NCI-H2171 (cell line): ENCODE results near the gene NLE1.
"Not testable (repeated sequence)": the region's sequence is repeated elsewhere in the genome, so short reads cannot be mapped to it uniquely, and the experiment has no call there.

Experiments
- DNase-seq: peaks from one replicate; lab custom pipeline; 2025; lab: John Stamatoyannopoulos, UW

NLE1 gene

GRCh38 chr17:35127751-35128514 is 14.2 kb downstream of the NLE1 start:
- DNase-seq: no peak

DNA sequence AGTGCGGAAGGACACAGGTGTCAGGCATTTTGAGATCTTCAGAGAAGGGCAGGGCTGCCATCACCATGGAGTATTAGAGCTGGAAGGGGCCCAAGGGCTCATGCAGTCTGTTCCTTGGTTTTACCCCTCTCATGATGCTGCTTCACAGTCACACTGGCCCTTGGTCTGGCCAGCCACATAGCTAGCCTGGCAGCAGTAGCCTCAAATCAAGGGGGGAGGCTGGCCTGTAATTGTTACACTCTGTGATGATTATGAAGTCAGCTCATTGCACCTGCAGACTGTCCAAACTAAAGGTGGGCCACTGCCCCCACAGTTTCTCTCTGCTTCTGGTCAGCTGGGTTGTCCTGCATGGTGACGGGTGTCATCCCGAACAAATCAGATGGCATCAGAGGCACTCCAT is 20.8 kb downstream of the NLE1 start, which contains the start of gene FNDC8:
FNDC8 (plus strand) TSS at position 301 of the 400 bp plus-strand sequence; CDS start at position 380, 79 bp downstream.
- no peak for DNase-seq

DNA sequence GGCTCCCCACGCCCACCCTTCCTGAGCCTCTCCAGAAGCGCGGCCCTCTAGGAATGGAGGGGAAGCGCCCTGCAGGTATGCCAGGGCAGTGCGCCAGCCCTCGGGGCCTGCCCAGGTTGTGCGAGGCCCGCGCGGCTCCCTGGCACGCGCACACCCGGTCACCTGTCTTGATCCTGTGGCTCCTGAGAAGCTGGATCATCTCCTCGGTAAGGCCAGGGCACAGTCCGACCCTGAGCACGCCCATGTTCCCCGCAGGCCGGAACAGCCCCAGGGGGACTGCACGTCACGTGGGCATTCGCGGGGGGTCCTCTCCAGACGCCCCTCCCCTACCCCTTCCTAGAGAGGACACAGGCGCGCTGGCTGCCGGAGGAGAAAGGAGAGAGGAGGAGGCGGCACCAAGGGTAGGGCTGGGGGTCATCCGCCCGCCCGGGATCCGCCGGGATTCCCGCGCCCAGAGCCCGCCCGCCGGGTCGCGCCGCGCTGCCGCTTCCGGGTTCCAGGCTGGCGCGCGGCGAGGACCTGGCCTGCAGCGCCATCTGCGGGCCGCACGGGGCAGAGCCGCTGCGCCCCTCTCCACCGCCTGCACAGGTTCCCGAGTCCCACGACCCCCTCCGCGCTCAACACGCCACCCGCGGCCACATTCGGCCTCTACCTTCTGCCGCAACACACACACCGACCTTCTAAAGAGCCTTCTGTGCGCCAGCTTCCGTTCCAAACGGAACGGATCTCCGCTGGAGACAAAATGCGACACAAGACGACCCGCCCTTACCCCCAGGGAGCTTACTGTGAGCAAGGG is 22.5 kb downstream of the NLE1 start, which contains the start of gene RAD51D:
RAD51D (minus strand) TSS at position 491 of the 796 bp plus-strand sequence; CDS start at position 244, 247 bp downstream.
- DNase-seq: peak; percentile 81

- no peak for DNase-seq
Measured at GRCh38 chr17:35117984-35118383, 24.1 kb downstream of the NLE1 start.

DNA sequence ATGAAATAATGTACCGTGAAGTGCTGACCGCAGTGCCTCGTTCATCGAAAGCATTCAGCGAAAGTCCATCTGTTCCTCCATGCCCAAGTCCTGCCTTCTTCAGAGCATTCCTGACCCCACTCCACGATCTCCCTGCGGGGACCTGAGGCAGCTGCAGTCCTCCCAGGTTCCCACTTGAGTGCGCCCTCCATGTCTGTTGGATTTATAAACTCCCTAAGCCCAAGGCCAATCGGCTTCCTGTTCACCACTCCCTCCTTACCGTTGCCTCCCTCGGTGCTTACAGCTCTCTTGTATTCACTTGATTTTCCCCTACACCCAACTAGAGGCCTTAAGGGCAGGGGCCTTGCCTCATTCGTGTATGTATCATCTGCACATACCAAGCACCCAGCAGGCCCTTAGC is 25.3 kb downstream of the NLE1 start:
- no peak for DNase-seq

DNA sequence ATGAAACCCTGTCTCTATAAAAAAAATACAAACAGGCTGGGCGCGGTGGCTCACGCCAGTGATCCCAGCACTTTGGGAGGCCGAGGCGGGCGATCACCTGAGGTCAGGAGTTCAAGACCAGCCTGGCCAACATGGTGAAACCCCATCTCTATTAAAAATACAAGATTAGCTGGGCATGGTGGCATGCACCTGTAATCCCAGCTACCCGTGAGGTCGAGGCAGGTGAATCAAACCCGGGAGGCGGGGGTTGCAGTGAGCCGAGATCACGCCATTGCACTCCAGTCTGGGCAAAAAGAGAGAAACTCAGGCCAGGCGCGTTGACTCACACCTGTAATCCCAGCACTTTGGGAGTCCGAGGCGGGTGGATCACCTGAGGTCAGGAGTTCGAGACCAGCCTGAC is 31.3 kb downstream of the NLE1 start:
- not testable (repeated sequence) for DNase-seq

DNA sequence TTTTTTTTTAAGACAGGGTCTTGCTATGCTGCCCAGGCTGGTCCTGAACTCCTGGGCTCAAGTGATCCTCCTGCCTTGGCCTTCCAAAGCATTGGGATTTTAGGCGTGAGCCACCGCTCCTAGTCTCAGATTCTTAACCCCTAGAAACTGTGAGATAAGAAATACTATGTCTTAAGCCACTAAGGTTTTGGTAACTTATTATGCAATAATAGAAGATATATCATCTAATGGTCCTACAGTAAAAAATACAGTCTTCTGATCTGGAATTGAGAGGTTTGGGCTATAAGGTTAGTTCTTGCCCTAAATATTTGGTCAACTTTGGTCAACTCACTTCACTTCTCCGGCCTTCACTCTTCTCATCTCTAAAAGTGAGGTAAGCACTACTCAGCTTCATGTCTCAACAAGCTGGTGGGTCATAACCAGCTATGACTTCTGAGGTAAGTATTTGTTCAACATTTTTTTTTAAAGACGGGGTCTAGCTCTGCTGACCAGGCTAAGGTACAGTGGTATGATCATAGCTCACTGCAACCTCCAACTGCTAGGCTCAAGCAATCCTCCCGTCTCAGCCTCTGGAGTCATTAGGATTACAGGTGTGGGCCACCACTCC is 37.2 kb downstream of the NLE1 start:
- DNase-seq: no peak

DNA sequence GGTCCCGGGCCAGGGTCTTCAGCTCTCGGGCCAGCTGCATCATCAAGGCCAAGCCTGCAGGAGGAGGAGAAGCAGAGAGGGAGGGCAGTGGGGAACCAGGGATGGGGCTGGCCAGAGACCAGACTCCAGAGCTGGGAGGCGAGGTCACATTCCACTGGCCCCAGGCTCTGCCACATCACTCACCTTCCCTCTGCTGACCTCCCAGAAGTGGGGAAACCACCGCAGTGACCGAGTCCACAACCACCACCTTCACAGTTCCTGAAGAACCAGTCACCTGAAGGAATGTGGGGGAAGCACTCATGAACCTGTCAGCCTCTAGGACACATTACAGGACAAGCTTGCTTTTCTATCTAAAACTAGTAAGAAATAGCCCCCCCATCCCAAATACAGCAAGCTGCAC is 38.8 kb downstream of the NLE1 start:
- no peak for DNase-seq

- no peak for DNase-seq
Measured at GRCh38 chr17:35101725-35102124, 40.4 kb downstream of the NLE1 start.

- no peak for DNase-seq
Measured at GRCh38 chr17:35101036-35101435, 41.1 kb downstream of the NLE1 start.

DNA sequence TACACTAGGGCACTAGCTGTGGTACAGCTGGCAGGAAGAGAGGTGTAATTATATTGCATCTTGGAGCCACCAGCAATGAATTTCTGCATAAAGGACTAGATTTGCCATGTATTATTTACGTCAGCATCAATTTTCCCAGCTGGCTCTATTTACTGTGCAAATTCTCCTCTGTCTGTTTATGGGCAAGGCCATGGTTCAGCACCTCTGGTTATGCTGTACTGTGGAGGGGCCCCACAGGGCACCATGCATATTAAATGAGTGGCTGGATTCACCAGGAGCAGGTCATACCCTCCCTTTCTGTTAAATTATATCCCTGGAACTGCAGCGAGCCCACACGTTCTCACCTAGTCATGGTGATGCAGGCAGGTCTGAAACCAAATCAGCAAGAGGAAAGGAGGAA is 42.2 kb downstream of the NLE1 start:
- DNase-seq: no peak

DNA sequence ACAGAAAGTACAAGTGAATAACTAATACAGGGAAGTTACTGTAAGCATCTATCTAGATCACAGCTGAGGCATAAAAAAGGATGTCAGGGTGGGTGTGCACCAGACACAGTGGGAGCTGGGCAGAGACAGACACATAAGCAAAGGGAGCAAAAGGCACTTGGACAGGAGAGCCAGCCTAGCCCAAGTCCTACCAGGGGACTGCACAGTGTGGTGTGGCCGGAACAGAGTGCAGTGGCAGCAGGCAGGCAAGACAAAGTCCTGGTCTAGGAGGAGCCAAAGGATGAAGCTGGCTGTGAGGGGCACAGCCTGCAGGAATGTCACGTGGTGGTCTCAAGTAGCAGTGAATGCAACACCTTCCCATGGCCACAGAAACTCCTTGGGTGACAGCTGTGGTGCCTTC is 44.3 kb downstream of the NLE1 start:
- no peak for DNase-seq

- DNase-seq: no peak
Measured at GRCh38 chr17:35095741-35096140, 46.4 kb downstream of the NLE1 start.

GRCh38 chr17:35094902-35095301 is 47.2 kb downstream of the NLE1 start:
- DNase-seq: no peak

- not testable (repeated sequence) for DNase-seq
Measured at GRCh38 chr17:35090707-35091106, 51.4 kb downstream of the NLE1 start.

DNA sequence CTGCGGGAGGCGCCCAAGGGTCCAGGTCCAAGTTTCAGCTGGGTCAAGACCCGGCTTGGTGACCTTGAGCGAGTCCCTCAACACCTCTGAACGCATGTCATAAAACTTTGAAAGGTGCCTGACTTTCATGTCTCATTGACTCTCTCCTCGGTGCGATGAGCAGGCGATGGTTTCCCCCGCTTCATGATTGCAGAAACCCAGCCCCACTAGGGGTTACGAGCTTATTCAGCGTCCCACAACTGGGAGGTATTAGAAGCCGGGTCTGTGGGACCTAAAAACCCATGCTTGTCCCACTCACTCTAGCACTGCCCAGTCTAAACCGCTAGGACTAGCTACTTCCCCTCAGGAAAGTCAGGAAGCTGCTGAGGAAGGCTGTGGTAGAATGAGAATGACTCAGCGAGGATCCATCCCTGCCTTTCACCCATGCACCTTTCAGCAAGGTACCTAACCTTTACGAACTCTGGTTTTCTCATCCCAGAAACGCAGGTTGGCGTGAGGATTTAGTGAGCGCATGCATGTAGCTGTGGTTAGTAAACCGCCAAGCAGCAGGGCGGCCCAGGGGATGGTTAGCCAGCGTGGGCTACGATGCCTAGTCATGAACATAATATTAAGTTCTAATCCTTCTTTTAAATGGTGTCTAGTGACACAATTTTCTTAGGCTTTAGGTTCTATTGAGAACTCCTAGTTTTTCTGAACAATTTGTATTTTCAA is 52.4 kb downstream of the NLE1 start:
- no peak for DNase-seq

DNA sequence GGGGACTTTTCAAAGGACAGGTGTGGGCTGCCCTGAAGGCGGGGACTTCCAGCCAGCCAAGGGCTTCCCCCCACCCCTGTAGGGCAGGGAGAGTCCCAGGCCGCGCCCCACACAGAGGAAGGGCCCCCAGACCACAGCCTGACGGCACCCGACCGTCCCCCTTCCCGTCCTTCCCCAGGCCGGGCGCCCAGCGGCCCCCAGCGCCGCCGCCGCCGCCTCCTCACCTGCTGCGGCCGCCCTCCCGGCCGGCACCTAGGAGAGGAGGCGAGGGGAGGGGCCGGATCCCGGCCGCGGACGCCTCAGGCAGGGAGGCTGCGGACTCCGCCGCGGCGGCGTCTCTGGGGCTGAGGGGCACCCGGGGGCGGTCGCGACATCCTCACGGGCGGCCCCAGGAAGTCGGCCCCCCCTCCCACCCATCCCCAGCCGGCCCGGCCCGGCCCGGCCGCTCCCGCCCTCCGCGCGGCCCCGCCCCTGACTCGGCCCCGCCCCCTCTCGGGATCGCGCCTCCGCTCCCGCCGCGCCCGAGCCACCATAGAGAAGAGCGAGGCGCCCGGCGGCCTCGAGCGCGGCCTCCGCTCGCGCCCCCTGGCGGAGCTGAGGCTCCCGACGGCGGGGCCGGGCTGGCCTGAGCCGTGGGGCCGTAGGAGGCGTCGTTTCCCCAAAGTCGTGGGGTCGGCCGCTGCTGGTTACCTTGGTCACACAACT is 53.1 kb downstream of the NLE1 start:
- DNase-seq: peak; percentile 87

GRCh38 chr17:35088356-35088880 is 53.7 kb downstream of the NLE1 start:
- DNase-seq: no peak

DNA sequence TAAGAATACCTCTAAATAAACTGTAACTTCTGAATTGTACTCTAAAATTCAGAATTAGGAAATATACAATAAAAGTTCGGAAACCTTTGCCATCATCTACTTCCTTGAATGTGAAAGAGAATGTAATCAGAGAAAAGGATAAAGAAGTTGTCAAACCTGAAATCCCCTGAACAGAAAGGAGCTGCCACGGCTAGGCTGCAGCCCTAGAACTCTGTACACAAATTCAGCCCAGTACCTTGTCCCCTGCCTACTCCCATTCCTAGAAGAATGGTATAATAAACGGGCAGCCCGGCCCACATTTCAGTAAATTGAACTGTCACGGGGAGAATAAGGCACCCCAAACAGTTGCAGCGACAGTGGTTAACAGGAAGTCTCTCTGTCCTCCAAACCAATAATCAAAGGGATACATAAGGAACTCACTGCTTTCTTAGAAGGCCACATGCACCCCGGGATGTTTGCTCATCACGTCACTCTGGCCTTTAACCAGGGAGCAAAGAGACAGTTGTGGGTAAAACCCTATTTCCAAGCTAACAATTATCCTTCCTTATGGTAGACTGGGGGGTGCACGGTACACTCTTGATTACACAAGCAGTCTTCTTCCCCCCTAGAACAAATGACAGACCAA is 54.3 kb downstream of the NLE1 start:
- no peak for DNase-seq

GRCh38 chr17:35086931-35087573 is 55.1 kb downstream of the NLE1 start:
- no peak for DNase-seq
